ENCODE results near the gene PPP2R2D.

PPP2R2D gene

DNA sequence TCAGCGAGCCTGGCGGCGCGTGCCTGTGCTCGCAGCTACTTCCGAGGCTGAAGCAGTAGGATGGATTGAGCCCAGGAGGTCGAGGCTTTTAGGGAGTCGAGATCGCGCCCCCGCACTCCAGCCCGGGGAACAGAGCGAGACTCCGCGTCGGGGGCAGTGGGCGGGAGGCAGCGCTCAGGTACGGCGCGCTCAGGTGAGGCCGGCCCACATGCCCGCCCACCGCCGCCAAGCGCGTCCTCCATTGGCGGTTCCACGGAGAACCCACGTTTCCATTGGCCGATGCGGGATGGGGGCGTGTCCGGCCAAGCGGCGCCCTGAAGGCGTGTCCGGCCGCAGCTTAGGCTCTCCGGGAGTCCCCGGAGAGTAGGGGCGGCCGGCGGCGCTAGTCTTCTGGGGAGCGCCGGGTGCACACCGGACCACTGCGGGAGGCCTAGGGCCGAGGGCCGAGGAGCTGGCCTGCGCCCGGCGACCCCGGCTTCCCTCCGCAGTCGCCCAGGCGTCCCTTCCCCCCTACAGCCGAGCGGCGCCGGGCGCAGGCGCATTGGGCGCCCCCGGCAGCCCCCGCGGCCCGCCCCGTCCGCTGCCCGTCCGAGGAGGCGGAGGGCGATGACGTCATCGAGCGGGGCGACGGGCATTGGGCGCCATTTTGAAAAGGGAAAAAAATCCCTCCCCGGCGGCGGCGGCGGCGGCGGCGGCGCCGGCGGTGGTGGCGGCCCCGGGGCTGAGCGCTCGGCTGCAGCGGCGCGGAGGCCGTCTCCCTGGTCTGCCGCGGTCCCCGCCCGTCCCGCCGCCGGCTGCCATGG, at the start of gene PPP2R2D:
Gene PPP2R2D (plus strand): TSS at position 659 of the 803 bp plus-strand sequence. CDS start 141 bp downstream, at position 800.
- peak; percentile 87 for DNase-seq (ENCODE audit: low spot score)

DNA sequence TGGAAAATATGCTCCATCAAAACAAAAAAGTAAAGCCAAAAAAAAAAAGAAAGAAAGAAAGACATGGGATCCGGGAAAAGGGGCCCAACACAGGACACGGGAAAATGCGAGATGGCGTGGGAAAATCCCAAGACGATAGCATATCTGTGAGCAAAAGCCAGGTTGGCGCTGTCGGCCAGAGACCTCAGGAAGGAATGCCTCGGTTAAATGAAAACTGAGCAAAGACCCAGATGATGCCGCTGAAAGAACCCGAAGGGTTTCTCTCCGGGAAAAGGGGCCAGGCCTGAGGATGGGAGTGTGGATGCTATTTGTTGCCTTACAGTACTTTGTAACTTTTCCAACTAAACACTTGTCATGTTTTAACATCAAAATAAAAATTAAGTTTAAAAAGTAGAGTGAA, 49.5 kb upstream of the PPP2R2D start:
- no peak for DNase-seq (ENCODE audit: low spot score)

DNA sequence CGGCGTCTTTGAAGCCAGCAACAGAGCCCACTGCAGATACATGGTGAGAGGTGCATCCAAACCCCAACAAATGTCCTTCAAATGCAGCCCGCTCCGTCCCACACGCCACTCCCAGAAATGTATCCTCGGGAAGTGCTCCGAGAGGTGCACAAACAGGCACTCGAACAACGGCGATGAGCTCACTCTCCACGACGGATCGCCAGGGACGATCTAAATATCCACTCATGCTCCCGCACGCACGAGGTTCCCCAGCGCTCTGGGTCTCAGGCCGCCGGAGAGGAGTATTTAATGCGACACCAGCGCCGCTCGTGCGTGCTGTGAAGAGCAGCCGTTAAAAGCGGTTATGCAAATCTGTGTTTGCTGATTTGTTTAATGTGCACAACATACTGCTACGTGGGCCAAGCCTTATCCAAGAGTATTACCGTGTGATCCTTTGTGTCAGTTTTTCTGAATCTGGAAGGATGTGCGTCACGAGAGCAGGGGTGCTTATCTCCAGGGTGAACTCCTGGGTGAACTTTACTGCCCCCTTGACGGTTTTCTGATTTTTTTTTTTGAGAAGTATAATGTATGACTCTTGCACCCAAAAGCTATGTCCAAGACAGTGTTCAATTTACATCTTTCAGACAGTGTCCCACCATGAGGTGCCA, 48.5 kb upstream of the PPP2R2D start:
- DNase-seq (ENCODE audit: low spot score): no peak

DNA sequence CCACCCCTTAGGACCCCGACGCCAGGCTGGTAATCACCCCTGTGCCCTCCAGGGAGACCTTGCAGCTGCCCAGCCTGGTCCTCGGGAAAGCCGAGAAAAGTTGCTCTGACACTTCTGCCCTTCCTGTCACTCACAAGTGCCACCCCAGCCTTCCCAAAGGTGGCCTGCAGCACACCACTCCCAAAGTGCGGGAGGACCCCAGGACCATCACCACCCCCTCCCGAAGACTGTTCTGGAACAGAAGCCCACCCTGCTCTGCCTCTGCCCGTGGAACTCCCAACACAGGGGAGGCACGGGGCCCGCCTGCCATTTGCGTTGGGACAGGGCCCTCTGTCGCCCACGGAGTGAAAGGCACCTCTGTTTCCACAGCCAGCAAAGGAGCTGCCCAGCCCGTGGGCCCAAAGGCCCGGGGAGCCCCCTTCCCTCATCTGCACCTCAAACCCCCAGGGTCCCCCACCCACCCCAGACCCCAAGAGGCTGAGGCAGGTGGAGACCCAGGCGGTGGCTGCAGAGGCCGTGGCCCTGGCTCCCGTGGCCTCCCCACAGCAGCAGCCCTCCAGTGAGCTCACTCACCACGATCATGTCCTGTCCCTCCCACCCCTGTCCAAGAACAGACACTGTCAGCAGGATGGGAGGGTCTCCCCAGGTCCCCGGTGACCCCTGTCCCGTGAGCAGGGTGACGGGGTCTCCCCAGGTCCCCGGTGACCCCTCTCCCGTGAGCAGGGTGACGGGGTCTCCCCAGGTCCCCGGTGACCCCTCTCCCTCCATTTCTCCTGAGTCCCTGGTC, 47.8 kb upstream of the PPP2R2D start:
- no peak for DNase-seq (ENCODE audit: low spot score)

DNA sequence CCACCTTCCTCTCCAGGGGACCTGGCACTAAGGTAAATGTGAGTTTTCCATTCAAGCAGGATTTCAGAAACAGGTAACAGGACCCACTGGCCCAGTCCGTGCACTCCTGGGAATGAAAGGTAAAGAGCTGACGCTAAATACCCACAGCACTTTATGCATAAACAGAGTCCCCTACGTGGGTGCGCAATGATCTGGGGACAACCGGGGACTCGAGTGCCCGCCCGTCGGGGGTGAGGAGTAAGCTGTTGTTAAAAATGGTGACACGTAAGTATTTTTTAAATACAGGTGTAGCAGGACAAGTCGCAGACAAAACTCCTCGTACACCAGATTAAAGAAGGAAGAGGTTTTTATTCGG, 47.2 kb upstream of the PPP2R2D start:
- DNase-seq (ENCODE audit: low spot score): no peak

DNA sequence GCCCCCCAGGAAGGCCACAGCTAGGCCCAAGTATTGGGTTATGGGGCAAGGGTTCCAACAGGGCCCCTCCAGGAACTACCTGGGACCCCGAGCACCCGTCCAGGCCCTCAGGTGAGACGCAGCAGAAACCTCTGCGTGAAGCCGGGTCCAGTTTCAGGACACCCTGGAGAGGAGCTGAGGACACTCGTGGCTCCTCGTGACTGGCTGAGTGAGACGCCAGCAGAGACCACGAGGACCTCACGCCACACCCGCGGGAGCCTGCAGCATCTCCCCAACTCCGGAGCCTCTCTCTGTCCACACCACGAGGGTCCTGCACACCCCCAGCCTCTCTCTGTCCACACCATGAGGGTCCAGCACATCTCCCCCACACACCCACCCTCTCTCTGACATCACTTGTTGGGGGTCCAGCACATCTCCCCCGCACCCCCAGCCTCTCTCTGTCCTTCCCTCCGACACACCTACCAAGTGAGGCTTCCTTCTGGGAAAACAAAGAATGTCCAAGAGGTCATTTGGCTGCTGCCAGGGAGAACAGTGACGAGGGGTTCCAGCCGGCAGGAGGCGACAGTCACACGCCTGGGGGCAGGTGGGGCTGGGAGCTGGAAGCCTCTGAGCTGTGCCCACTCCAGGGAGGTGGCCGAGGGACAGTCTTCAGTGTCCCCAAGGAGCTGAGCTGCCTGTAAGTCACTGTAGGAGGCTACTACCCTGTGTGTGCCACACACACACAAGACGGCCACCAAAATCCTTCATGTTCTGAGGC, 46.1 kb upstream of the PPP2R2D start:
- no peak for DNase-seq (ENCODE audit: low spot score)

DNA sequence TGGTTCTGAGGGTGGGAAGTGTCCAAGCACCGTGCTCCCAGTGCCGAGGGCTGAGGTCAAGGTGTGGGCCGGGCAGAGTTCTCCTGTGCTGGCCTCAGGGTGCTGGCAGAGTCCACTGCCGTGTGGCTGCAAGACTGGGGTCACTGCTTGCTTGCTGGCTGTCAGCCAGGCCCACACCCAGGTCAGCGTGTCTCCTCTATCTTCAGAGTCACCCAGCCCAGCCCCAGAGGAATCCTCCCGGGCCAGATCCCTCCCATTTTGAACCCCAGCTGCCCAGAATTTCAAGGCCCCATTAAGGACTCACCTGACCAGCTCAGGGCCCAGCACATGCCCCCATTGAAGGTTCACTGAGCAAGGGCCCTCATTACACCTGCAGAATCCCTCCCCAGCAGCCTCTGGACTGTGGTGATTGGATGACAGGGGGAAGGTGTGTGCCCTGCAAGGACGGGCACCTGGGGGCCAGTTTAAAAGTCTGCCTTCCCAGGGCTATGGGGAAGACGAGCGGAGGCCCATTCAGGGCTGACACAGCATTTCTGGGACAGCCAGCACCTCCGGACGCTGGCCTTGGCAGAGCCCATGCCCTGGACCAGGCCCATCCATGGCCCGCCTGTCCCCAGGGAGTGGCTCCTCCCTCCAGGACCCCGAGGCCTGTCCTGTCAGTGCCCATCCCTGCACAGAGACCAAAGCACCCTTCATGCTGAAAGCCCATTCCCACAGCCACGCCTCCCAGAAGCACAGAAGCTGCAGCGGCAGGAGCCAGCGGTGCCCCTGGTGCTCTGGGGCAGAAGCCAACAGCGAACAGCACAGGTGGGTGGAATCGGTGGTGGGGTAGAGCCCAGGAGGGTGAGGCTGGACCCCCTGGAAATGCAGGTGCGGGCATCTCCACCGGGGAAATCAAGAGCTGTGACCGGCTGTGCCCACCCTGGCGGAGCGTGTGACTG, 45.1 kb upstream of the PPP2R2D start:
- no peak for DNase-seq (ENCODE audit: low spot score)

DNA sequence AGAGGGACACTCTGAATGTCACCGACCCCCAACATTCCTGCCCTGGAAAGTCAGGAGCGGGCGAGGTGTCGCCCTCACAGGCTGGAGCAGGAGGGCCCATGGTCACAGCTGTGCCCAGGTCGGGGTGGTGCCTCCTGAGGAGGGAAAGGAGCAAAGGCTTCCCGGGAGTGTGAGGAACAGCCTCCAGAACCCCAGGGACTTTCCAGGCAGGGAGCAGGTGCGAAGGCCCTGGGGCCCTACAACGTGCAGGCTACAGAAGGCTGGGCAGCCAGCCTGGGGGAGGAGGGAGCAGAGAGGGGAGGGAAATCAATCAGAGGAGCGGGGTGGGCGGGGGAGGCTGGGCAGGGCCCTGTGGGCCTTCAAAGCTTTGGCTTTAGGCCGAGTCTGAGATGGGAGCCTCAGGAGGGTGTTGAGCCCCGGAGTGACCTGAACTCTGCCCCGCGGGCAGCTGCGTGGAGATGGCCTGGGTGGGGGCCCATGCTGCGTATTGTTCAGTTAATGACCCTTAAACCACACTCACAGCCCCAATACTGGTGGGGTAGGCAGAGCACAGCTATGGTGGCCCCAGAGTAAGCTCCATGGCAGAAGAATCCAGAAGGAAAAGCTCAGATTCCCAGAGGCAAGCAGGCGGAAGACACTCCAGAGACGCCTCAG, 44.2 kb upstream of the PPP2R2D start:
- no peak for DNase-seq (ENCODE audit: low spot score)

DNA sequence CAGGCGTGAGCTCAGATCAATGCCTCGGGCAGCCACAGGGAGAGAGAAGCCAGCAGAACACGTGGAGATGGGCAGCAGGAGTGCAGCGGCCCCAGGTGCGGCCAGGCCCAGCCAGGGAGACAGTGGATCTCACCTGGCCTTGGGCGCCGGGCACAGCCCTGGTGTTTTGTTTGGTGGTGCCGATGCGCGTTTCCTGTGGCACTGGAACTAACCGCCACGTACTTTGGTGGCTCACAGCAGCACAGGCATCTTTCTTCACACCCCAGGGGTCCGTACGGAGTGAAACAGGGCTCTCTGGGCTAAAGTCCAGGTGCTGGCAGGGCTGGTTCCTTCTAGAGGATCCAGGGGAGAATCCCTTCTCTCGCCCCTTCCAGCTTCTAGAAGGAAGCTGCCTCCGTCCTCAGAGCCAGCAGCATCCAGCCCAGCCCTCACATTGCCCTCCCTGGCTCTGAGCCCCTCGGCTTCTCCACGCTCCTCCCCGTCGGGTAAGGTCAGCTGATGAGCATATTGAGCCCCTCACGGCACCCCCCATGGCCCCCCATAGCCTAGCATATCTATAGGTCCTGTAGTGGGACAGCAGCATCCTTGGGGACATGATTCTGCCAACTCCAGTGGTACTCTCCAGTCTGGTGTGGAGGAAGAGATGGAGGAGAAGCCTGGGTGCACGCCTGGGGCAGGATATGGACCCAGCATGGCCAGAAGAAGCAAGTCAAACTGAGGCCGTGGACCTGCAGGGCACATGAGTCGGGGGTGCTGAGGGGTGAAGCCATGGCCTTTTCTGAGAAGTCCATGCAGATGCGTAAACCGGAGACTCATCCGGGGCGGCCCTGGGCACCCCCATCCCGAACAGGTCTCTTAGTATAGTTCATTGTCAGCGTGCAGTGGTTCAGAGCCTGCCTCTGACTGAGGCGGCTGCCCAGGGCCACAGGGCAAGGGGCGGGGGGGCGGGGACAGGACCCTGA, 43.4 kb upstream of the PPP2R2D start:
- DNase-seq (ENCODE audit: low spot score): no peak

DNA sequence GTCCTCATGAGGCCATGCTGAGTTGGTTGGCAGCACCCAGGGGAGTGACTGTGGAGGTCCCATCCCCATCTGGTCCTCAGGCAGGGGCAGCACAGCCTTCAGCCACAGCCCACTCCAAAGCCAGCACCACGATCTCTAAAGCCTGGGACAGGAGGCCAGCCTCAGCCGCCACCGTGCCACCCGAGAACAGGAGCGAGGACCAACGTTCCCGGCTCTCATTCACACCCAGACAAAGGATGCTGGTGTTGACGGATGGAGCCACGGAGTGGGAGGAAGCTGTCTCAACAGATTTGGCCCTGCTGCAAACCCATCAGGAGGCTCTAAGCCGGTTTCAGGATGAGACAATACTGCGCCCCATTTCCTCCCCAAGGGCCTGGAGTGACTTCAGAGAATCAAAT, 42.7 kb upstream of the PPP2R2D start:
- no peak for DNase-seq (ENCODE audit: low spot score)

DNA sequence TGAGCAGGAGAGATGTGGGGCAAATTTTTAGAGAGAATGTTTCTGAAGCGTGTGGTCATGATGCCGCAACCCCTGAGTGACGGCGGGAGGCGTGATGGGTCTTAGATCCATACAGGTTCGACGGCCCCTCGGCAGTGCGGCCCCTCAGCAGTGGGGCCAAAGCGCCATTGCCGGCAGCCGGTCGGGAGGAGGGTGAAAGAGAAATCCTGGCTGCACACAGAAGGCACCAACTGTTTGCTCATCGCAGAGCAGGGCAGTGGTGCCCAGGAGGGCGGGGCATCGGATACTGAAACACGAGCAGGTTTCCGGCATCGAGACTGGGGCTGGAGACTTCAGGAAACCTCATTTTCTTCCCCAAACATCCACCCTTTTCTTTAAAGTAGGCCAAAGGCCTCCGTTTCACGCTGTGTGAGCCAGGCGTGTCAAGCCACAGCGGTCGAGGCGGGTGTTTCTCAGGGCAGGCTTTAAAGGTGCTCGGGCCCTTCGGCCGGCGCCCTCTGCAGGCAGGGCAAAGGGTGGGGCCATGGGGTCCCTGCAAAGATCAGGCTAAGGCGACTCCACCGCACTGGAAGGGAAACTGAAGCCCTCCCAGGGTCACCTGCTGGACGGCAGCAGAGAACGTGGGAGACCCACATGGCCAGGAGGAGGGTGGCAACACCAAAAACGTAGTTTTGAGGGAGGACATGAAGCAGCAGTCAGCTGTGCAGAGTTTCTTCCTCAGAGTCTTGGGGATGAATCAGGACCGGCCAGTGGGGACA, 42.0 kb upstream of the PPP2R2D start:
- no peak for DNase-seq (ENCODE audit: low spot score)

DNA sequence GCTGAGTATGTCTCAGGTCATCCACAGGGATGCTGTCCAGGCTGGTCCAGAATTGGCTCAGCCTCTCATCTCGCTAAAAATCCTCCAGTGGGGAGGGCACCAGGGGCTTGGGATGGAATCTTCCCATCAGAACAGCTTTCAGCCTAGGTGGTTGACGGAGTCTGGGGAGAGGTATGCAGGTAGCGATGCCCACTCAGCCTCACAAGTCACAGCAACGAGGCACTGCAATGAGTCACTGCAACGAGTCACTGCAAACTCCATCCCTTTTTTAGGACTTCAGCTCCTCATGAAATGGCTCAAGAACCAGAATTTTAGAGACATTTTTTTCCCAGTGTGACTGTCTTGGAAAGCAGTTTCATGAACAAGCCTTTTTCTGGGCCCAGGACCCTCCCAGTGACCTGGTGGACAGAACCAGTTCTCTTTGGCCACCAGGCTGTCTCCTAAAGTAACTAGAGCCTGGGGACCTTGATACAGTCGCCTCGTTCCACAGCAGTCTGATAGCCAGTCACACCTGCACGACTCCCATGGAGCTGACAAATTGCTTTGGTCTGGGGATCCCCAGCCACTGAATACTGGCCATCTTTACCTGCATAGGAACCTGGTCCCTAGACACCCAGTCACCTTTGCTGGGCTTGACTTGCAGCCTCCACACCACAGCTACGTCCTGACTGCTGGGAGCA, 41.3 kb upstream of the PPP2R2D start:
- peak; percentile 16 for DNase-seq (ENCODE audit: low spot score)

DNA sequence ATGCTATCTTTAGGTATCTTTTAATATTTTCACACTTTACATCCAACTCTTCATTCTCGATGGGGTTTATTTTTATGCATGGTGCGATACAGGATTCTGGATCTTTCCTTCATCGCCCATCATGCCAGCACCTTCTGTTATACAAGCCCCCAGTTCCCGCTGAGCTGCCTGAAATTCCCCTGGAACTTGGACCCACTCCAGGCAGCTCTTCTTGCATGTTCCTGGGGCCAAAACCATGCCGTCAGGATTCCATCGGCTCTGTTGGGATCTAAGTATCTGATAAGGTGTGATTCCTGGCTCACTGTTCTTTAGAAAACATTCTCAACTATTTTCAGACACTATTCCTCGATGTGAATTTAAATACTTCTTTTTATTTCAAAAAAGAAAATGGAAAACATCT, 40.5 kb upstream of the PPP2R2D start:
- no peak for DNase-seq (ENCODE audit: low spot score)

DNA sequence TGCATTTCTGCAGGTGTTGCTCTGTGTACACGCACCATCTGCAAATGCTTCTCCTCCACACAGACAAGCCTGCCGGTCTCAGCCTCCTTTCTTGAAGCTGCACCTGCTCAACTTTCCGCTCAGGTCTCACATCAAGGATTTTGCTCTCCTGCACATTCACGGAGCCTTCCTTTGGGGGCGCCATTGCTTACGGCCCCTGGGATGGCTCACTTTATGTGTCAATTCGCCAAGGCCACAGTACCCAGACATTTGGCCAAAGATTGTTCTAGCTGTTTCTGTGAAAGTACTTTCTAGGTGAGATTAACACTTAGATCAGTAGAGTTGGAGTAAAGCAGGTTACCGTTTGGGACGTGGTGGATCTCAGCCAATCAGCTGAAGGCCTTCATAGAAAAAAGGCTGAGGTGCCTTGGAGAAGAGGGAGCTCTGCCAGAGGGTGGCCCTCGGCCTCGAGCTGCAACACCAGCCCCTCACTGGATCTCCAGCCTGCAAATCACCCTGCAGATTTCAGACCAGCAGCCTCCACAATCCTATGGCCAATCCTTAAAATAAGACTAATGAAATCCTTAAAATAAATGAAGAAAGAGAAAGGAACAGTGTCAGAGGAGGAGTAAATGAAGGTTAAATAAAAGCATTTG, 39.9 kb upstream of the PPP2R2D start:
- no peak for DNase-seq (ENCODE audit: low spot score)

DNA sequence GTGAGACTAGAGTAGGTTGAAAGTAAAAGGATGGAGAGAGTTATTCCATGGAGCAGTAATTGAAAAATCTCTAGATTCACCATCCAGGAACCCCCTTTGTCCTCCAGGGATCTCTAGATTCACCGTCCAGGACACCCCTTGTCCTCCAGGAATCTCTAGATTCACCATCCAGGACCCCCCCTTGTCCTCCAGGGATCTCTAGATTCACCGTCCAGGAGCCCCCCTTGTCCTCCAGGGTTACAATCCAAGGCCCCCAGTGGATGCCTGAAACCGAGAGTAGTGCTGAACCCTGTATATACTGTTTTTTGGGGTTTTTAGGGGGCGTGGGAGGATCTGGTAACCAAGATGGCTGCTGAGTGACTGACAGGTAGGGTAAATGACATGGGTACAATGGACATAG, 38.3 kb upstream of the PPP2R2D start:
- no peak for DNase-seq (ENCODE audit: low spot score)

DNA sequence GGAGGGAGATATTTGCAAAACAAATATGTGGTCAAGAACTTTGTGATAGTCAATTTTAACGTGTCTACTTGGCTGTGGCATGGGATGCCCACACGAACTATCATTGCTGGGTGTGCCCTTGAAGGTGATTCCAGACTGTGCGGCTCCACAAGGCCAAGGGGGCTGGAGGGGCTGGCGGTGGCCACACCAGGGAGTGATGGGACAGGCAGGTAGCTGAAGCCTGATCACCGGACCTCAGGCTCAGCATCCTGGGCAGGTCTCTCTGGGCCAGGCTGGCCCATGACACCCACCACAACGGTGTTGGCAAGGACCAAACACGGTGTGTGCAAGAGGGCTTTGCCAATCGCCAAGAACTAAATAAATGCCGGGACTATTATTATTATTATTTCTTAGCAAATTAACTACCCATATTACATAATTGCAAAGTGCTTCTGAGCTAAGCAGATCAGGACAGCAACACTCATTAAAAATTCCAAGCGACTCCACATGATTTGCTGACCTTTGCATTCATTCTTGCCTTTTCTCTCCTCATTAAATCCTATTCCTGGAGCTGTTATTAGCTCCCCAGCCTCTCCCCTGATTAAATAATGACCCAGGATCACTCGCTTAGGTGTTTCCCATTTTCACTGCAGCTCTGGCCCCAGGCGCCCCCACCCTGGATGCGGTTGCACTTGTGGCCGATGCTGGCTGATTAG, 35.4 kb upstream of the PPP2R2D start:
- no peak for DNase-seq (ENCODE audit: low spot score)

DNA sequence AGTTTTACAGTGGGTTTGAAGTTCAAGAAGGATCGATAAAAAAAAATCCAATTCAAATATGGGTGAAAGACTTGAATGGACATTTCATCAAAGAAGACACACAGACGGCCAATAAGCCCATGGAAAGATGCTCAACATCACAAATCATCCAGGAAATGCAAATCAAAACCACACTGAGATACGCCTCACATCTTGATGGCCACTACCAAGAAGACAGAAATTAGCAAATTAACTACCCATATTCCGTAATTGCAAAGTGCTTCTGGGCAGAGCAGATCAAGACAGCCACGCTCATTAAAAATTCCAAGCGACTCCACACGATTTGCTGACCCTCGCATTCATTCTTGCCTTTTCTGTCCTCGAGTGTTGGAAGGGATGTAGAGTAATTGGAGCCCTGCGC, 34.1 kb upstream of the PPP2R2D start:
- no peak for DNase-seq (ENCODE audit: low spot score)
